Choroid plexus epithelial cell (primary cell): ENCODE data around the gene SMTNL2.
"Not testable (repeated sequence)": the region's sequence is repeated elsewhere in the genome, so short reads cannot be mapped to it uniquely, and the experiment has no call there.

Experiments used
- DNase-seq: peaks from one replicate; pipeline ENCODE4 v3.0.0-alpha.2; 2010; ENCODE audit warnings: low read depth
- H3K4me3 ChIP-seq: 2 replicates; pipeline ENCODE4 v1.5.1; 2011; ENCODE audit warnings: low read depth, mild to moderate bottlenecking, control low read depth, low read length, moderate library complexity
- CTCF ChIP-seq: conservative IDR thresholded peaks from 2 replicates; pipeline ENCODE4 v1.5.1; 2011; ENCODE audit warnings: low read depth, mild to moderate bottlenecking, control low read depth, inconsistent platforms, low read length, moderate library complexity

SMTNL2 gene

GRCh38 chr17:4633643-4634042, 49.3 kb downstream of the SMTNL2 start:
- no peak for DNase-seq
- no peak overlapping the region for H3K4me3 ChIP-seq
- no peak for TF ChIP-seq CTCF

GRCh38 chr17:4634976-4635375, 50.6 kb downstream of the SMTNL2 start:
- TF ChIP-seq CTCF: no peak
- peak; percentile 15 for DNase-seq
- no peak overlapping the region for H3K4me3 ChIP-seq

GRCh38 chr17:4635823-4636375, 51.6 kb downstream of the SMTNL2 start:
- no peak overlapping the region for H3K4me3 ChIP-seq
- TF ChIP-seq CTCF: no peak
- DNase-seq: no peak

- no peak overlapping the region for H3K4me3 ChIP-seq
- no peak for TF ChIP-seq CTCF
- no peak for DNase-seq
Measured at GRCh38 chr17:4636474-4637100, 52.3 kb downstream of the SMTNL2 start.

GRCh38 chr17:4638766-4639165, 54.4 kb downstream of the SMTNL2 start:
- DNase-seq, H3K4me3 ChIP-seq: not testable (repeated sequence)

GRCh38 chr17:4639301-4640059, 55.2 kb downstream of the SMTNL2 start:
- H3K4me3 ChIP-seq: not testable (repeated sequence)
- DNase-seq: peak; percentile 57
- TF ChIP-seq CTCF: peak; percentile 39

- DNase-seq, H3K4me3 ChIP-seq: not testable (repeated sequence)
Measured at GRCh38 chr17:4640569-4641188, 56.4 kb downstream of the SMTNL2 start.
